ENCODE data around the gene PRR16. TPM values are rescaled to one million over a fixed set of nuclear protein-coding genes. Genes with fewer than 3 reads are reported as not detected.

Gene PRR16
- total RNA-seq (2022; extraction: Qiagen RNA extraction) = 0.13 to 0.14 TPM in 2 of 5 replicates, not detected in the others

GRCh38 chr5:120463991-120464626 is at the start of gene PRR16:
TSS of gene PRR16 (plus strand) at chr5:120464300.

